ENCODE measurements around the gene TOR3A.
A peak's percentile ranks its signal among the peaks of the same experiment; 100 is the strongest.

TOR3A gene

DNA sequence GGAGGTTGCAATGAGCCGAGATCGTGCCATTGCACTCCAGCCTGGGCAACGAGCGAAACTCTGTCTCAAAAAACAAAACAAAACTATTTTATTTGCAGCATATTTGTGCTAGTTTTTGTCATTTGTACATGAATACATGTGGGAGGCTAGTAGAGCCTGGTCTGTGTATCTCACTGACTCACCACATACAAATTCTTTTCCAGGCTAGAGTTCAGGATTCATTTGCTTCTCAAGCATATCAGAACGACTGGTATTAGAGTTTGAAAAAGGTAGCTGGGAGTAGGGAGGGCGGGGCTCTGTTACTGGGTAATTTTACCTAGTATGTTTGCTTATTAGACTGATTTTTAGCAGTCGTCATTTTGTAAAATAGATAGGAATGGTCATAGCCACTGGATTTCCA is 4.5 kb upstream of the TOR3A start:
- no peak for DNase-seq

DNA sequence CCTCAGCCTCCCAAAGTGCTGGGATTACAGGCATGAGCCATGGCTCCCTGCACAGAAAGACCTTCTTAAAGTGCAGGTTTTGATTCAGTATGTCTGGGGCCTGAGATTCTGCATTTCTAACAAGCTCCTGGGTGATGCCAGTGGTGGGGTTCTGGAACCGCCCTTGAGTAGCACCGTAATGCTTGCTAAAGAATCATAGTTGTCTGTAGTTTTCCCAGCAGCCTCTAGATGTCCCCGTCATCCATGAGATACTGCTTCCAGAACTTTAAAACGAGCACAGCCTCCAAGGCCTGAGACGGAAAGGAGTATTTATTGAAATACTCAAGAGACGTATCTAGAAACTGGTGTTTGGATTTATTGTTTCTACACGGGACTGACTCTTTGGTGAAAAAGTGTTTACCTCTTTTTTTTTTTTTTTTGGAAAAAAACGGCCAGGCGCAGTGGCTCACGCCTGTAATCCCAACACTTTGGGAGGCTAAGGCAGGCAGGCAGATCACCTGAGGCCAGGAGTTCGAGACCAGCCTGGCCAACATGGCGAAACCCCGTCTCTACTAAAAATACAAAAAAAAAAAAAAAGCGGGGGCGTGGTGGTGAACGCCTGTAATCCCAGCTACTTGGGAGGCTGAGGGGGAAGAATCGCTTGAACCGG is 2.6 kb upstream of the TOR3A start:
- peak; percentile 27 to 81 for DNase-seq

DNA sequence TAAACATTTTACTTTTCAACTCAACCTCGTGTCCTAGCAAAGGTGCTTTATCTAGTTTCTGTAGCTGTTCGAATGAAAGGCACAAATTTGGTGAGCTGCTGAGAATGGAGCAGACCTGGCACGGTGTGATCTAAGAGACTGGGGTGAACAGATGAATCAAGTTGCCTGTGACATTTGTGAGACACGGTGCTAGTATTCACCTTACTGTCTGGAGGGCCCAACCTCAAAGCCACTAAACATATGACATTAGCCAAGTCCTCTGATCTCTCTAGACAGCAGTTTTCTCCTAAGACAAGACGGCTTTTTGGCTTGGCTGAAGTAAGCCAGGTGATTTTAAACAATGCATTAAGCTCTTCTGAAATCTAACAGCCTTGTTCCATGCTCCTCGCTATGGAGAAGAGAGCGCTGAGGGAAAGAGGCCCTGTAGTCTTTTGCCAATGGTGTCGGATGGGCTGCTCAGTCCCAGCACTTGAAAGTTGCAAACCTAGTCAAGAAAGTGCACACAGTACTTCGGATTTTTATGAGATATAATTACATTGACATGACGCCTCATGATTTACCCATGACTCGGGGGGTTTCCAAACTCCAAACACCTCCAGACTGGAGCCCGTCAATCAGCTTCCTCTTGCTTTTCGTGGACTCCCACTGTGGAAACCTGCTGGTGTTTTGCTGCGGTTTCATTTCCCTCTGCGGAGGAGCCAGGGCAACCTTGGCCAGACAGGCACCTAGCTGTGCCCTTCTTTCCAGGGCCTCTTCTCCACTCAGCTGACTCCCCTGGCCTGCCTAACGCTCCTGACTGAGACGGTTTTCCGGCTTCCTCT is 794 bp upstream of the TOR3A start:
- no peak for DNase-seq

DNA sequence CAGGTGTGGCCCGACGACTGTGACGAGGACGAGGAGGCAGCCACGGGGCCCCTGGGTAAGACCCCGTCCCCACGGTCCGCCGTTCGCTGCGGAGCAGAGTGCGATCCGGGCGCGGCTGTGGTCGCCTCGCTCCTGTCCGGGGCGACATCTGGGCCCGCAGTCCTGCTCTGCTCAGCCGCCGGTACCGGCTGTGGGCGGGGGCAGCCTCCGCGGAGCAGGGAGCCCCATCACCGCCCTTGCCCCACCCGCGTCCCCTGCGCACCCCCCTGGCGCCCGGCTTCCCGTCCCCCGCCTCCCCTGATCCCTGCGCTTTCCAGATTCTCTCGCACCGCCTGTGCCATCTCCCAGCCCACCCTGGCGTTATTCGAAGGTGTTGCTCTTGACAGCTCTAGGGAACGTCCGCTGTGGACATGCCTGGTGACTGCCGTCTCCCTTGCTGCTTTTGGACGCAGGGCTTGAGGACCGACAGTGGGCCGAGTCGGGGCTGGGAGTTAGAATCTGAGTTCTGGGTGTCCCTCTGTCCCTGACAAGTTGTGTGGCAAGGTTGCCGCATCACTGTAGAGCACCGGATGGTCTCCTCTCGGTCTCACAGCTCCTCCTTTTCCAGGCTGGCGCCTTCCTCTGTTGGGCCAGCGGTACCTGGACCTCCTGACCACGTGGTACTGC is 596 bp downstream of the TOR3A start:
- no peak for DNase-seq

GRCh38 chr1:179082999-179083335 is 1.1 kb downstream of the TOR3A start:
- DNase-seq: no peak

DNA sequence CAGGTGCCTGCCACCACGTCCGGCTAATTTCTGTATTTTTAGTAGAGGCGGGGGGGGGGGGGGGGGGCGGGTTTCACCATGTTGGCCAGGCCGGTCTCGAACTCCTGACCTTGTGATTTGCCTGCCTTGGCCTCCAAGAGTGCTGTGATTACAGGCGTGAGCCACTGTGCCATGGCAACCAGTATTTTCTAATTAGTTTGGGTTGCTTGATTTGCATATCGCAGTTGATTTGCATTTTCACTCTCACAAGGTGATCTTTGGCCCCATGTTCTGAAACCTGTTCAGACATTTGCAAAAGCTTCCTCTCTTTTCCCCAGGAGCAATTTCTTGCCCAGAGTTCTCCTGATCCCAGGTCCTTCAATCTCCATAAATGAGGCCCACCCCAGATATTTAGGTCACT is 1.7 kb downstream of the TOR3A start:
- no peak for DNase-seq

GRCh38 chr1:179087665-179088064 is 5.8 kb downstream of the TOR3A start:
- DNase-seq: no peak

DNA sequence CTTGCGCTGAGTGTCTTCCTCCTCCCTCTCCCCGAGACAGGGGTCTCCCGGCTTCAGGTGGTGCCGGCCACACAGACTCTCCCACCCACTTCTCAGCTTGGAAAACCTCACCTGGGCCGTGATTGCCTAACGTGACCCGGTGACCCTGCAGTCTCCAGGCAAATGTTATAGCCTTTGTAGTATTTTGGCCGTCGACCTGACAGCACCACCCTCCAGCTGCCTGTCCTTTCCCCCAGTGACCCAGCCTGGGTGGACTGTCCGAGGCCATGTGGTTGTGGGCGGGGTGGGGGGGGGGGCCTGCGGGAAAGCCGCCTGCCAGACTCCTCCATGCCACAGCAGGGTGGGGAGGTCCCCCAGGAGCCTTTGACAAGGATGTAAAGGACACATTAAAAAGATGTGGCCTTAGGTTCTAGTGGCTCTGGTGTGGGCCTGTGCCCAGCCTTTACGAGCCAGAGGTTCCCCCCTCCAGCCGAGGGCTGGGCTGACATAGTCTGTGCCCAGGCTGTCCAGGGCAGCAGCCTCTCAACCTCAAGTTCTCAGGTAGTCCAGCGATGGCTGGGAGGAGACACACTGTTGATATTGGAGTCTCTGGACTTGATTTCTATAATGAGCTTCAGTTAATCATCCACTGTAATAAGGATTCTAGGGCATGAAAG is 8.1 kb downstream of the TOR3A start:
- DNase-seq: no peak

- DNase-seq: no peak
These were observed 8.7 kb downstream of the TOR3A start for GRCh38 chr1:179090522-179090921.

GRCh38 chr1:179090923-179091322 is 9.1 kb downstream of the TOR3A start:
- DNase-seq: no peak

- DNase-seq: no peak
These were observed 9.9 kb downstream of the TOR3A start for GRCh38 chr1:179091691-179092165.

GRCh38 chr1:179092896-179093461 is 11.1 kb downstream of the TOR3A start:
- no peak for DNase-seq

GRCh38 chr1:179094818-179095217 is 12.9 kb downstream of the TOR3A start:
- no peak for DNase-seq

- no peak for DNase-seq
These were observed 13.5 kb downstream of the TOR3A start for GRCh38 chr1:179095377-179095776.

GRCh38 chr1:179095924-179096323 is 14.1 kb downstream of the TOR3A start:
- no peak for DNase-seq

DNA sequence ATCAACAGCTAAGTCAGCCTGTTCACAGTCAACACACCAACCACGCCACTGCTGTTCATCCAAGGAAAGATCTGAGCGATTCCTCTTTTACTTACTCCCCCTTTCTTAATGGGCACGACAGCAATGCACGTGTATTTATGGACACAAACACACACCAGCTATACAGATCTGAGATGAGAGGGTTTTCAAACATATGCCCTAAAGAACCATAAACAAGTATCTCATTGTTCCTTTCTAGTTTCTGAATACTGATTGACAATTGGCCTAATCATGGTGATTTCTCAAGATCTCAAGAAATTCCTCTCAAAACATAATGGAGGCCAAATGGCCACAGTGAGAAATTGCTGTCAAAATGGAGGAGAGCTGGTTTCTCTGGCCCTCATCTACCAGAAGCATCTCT is 18.0 kb downstream of the TOR3A start:
- no peak for DNase-seq

DNA sequence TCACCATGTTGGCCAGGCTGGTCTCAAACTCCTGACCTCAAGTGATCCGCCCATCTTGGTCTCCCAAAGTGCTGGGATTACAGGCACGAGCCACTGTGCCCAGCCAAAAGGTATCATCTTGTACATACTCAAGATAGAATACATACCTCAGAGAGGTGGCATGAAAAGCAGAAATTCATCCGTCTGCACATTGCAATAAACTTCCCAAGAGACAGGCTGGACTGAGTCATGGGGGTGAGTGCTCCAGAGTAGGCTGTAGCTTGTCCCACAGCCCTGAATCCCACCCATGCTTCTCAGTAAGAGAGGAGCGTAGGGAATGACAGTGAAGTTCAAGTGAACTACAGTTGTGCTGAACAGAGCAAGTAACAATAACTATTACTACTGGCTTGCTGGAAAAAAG is 19.7 kb downstream of the TOR3A start:
- no peak for DNase-seq

- no peak for DNase-seq
These were observed 22.1 kb downstream of the TOR3A start for GRCh38 chr1:179103999-179104398.

- no peak for DNase-seq
These were observed 22.9 kb downstream of the TOR3A start for GRCh38 chr1:179104611-179105250.

- DNase-seq: no peak
These were observed 23.5 kb downstream of the TOR3A start for GRCh38 chr1:179105393-179105792.

DNA sequence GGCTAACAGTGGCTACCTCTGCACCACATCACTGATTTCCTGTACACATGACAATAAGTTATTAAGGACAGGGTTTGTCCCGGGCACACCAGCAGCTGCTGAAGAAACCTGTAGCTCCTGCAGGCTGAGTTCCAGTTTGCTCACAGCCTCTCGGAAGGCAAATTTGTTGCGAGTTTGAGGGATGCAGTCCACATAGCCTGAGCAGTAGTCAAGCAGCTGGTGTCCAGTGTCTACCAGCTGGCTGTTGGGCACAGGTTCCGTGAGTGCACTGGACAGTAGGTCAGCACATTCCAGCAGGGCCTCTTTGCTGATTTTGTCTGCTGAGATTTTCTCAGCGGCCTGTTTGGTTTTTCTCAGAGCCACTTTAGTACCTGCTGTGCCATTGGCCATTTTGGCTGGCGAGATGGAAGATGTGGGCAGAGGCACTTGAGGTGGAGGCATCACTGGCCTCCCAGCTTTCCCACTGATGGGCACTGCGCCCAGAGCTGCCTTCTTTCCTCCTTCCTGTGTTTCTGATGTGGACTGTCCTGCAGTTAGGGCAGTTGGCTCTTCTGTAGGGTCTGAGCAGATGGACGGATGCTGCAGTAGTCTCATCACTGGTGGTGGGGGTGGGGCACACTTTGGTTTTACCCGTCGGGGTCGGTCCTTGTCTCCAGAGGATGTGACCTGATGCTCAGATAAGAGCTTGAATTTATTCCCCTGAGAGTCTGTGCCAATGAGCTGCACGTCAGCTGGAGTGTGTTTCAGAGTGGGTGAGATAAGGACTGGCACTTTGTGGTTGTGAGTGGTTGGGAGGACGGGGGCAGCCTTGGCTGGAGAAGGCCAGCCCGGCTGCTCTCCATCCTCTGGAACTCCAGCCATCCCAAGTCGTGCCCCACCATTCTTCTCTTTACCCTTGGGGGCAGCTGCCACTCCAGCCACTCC is 26.1 kb downstream of the TOR3A start:
- no peak for DNase-seq

- no peak for DNase-seq
These were observed 26.8 kb downstream of the TOR3A start for GRCh38 chr1:179108644-179109043.

Measured in NCI-H187 (cell line).